GM19395 (cell line): Measurements from ENCODE around the gene TMEM179.
"Not testable (repeated sequence)": the region's sequence is repeated elsewhere in the genome, so short reads cannot be mapped to it uniquely, and the experiment has no call there.

Experiments
- ATAC-seq: cut with Tn5 transposase; IDR thresholded peaks from one replicate; pipeline ENCODE4 v1.9.1; 2021; ENCODE audit warnings: mild to moderate bottlenecking, moderate library complexity; ENCODE audit not compliant: unreplicated experiment

Gene TMEM179

GRCh38 chr14:104604458-104605449, at the start of gene TMEM179:
Gene TMEM179, minus strand, starts transcription at chr14:104604772. Its CDS starts 31 bp downstream, at chr14:104604741.
- no peak for ATAC-seq

- no peak for ATAC-seq
Observed at GRCh38 chr14:104654119-104654518, 49.5 kb upstream of the TMEM179 start.

- not testable (repeated sequence) for ATAC-seq
Observed at GRCh38 chr14:104653130-104653920, 48.8 kb upstream of the TMEM179 start.

- ATAC-seq: no peak
Observed at GRCh38 chr14:104652386-104652785, 47.8 kb upstream of the TMEM179 start.

- ATAC-seq: no peak
Observed at GRCh38 chr14:104651876-104652260, 47.3 kb upstream of the TMEM179 start.

- no peak for ATAC-seq
Observed at GRCh38 chr14:104650981-104651875, 46.7 kb upstream of the TMEM179 start.

GRCh38 chr14:104650057-104650980, 45.7 kb upstream of the TMEM179 start:
- ATAC-seq: no peak

- ATAC-seq: no peak
Observed at GRCh38 chr14:104647467-104648043, 43.0 kb upstream of the TMEM179 start.

- ATAC-seq: no peak
Observed at GRCh38 chr14:104644656-104645378, 40.2 kb upstream of the TMEM179 start.

- ATAC-seq: no peak
Observed at GRCh38 chr14:104644091-104644635, 39.6 kb upstream of the TMEM179 start.

GRCh38 chr14:104643306-104643705, 38.7 kb upstream of the TMEM179 start:
- no peak for ATAC-seq

- no peak for ATAC-seq
Observed at GRCh38 chr14:104642540-104642868, 37.9 kb upstream of the TMEM179 start.

- ATAC-seq: no peak
Observed at GRCh38 chr14:104641753-104642539, 37.4 kb upstream of the TMEM179 start.

- ATAC-seq: no peak
Observed at GRCh38 chr14:104640681-104641080, 36.1 kb upstream of the TMEM179 start.

GRCh38 chr14:104639885-104640548, 35.4 kb upstream of the TMEM179 start:
- no peak for ATAC-seq

- ATAC-seq: no peak
Observed at GRCh38 chr14:104639471-104639870, 34.9 kb upstream of the TMEM179 start.

- ATAC-seq: no peak
Observed at GRCh38 chr14:104638927-104639450, 34.4 kb upstream of the TMEM179 start.
